Measurements from ENCODE around the gene ANTXR1.

Gene ANTXR1

DNA sequence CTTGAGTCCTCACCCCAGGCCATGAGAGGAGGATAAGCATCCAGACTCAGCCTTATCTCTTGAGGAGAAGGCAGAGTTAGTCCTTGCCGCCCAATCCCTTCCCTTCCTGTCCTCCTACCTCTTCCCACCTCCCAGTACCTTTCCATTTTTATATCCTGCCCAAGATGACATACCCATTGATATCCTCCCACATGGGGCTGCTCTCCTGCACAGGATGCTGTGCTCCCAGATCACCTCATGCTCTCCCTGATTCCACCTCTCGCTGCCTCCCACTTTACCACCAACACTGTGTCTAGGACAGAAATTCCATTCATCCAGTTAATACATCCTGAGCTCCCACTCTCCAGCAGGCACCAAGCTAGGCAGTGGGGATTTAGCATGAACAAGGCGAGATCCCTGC, 191.7 kb downstream of the ANTXR1 start:
- no peak overlapping the region for H3K4me3 Mint-ChIP-seq
- no peaks in the 10 kb centered on the region for H3K27me3 Mint-ChIP-seq
- H3K36me3 Mint-ChIP-seq (ENCODE audit: low read depth) = no peaks in the 10 kb centered on the region
- no peaks in the 10 kb centered on the region for H3K9me3 Mint-ChIP-seq
- H3K4me1 Mint-ChIP-seq (ENCODE audit: low read depth) = no peaks in the 10 kb centered on the region
- H3K27ac Mint-ChIP-seq = no peak overlapping the region

- no peaks in the 10 kb centered on the region for H3K36me3 Mint-ChIP-seq (ENCODE audit: low read depth)
Measured at GRCh38 chr2:69205076-69205475, 192.1 kb downstream of the ANTXR1 start.

DNA sequence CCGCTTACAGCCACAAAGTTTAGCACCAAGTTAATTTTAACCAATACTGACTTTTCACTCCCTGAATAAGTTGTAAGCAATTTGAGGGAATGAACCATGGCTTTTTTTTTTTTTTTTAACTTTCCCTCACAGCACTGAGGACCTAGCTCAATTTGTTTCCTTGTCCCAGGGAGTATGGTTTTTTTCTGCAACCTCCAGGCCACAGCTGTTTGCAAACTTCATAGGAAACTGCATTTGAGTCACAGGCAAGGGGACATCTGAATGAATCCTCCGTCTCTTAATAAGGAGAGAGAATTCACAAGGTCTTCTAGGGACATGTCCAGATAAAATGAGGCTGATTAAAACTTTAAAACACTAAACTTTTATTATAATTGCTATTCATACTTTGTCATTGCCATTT, 192.5 kb downstream of the ANTXR1 start:
- no peaks in the 10 kb centered on the region for H3K27me3 Mint-ChIP-seq
- H3K4me1 Mint-ChIP-seq (ENCODE audit: low read depth) = no peaks in the 10 kb centered on the region
- no peak overlapping the region for H3K4me3 Mint-ChIP-seq
- H3K36me3 Mint-ChIP-seq (ENCODE audit: low read depth) = no peaks in the 10 kb centered on the region
- H3K27ac Mint-ChIP-seq = no peak overlapping the region
- no peaks in the 10 kb centered on the region for H3K9me3 Mint-ChIP-seq

More at GRCh38 chr2:69205076-69205475, 192.1 kb downstream of the ANTXR1 start:
- no peaks in the 10 kb centered on the region for H3K4me1 Mint-ChIP-seq (ENCODE audit: low read depth)
- H3K27me3 Mint-ChIP-seq = no peaks in the 10 kb centered on the region
- H3K27ac Mint-ChIP-seq = no peak overlapping the region
- no peak overlapping the region for H3K4me3 Mint-ChIP-seq
- H3K9me3 Mint-ChIP-seq = no peaks in the 10 kb centered on the region

DNA sequence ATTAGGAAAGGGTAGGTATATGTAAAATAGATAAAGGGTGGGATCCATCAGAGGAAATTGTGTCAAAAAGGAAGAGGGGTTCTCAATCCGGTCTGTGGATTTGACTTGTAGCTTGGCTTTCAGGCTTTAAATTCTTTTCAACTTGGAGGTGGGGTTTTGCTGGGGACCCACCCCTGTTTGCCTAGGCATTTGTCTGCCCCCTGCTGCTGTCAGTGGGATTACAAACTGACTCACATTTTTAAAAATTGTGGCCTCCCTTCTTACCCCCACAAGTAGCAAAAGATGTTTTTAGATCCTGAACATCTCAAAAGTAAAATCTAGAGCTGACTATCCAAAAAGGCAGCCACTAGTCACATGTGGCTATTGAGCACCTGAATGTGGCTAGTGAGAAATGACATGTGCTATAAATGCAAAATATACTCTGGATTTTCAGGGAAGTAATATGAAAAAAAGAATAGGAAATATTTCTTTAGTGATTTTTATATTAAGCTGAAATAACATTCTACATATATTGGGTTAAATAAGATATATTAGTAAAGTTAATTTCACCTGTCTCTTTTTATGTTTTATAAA, 195.1 kb downstream of the ANTXR1 start:
- Mint-ChIP-seq H3K4me3 (no peak overlapping the region), H3K27me3 (no peaks in the 10 kb centered on the region)

GRCh38 chr2:69209482-69209881, 196.5 kb downstream of the ANTXR1 start:
- Mint-ChIP-seq H3K36me3 (ENCODE audit: low read depth) (no peaks in the 10 kb centered on the region), H3K4me3 (no peak overlapping the region), H3K27me3 (no peaks in the 10 kb centered on the region), H3K9me3 (no peaks in the 10 kb centered on the region), H3K4me1 (ENCODE audit: low read depth) (no peaks in the 10 kb centered on the region), H3K27ac (no peak overlapping the region)

More for the DNA sequence above, 195.1 kb downstream of the ANTXR1 start:
- no peaks in the 10 kb centered on the region for H3K4me1 Mint-ChIP-seq (ENCODE audit: low read depth)
- H3K9me3 Mint-ChIP-seq = no peaks in the 10 kb centered on the region
- no peaks in the 10 kb centered on the region for H3K36me3 Mint-ChIP-seq (ENCODE audit: low read depth)
- no peak overlapping the region for H3K27ac Mint-ChIP-seq

DNA sequence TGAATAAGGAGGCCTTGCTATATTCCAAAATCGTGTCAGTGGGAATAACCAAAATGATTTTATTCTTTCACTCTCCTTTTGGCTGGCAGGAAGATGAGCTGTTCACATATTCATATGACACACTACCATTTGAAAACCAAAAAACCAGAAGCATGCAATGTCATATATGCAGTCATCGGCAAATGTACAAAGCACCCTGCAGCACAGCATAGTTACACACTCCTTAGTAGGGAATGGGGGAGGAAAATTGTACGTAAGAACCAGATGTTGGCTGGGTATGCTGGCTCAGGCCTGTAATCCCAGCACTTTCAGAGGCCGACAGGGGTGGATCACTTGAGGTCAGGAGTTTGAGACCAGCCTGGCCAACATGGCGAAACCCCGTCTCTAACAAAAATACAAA, 197.4 kb downstream of the ANTXR1 start:
- Mint-ChIP-seq H3K27me3 (no peaks in the 10 kb centered on the region), H3K36me3 (ENCODE audit: low read depth) (no peaks in the 10 kb centered on the region), H3K27ac (no peak overlapping the region), H3K9me3 (no peaks in the 10 kb centered on the region), H3K4me1 (ENCODE audit: low read depth) (no peaks in the 10 kb centered on the region), H3K4me3 (no peak overlapping the region)

DNA sequence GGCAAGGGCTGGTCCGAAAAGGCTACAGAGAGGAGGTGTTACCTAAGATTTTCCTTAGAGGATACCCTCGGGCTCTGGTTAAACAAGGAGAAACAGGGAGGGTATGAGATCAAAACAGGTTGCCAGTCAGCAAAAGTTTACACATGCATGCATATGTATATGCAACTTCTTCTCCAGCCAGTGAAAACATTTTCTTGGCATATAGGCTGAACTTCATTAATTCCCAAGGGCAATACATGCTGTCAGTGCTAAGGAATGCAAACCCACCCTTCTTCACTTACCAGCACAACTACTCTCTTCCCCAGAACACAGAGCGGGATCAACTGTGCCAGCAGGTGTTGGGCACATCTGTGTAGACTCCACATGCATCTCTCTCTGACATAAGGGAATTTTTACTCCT, 198.1 kb downstream of the ANTXR1 start:
- Mint-ChIP-seq H3K27ac (no peak overlapping the region), H3K4me3 (no peak overlapping the region), H3K36me3 (ENCODE audit: low read depth) (no peaks in the 10 kb centered on the region), H3K27me3 (no peaks in the 10 kb centered on the region), H3K9me3 (no peaks in the 10 kb centered on the region), H3K4me1 (ENCODE audit: low read depth) (no peaks in the 10 kb centered on the region)

- Mint-ChIP-seq H3K27ac (no peak overlapping the region), H3K27me3 (peaks cover 2% of the 10 kb centered on the region), H3K4me3 (no peak overlapping the region), H3K36me3 (ENCODE audit: low read depth) (no peaks in the 10 kb centered on the region), H3K4me1 (ENCODE audit: low read depth) (no peaks in the 10 kb centered on the region), H3K9me3 (no peaks in the 10 kb centered on the region)
Measured at GRCh38 chr2:69211686-69212085, 198.7 kb downstream of the ANTXR1 start.

GRCh38 chr2:69212238-69213028, 199.5 kb downstream of the ANTXR1 start:
- no peaks in the 10 kb centered on the region for H3K9me3 Mint-ChIP-seq
- peaks cover 5% of the 10 kb centered on the region for H3K27me3 Mint-ChIP-seq
- no peaks in the 10 kb centered on the region for H3K36me3 Mint-ChIP-seq (ENCODE audit: low read depth)
- H3K27ac Mint-ChIP-seq = no peak overlapping the region
- no peak overlapping the region for H3K4me3 Mint-ChIP-seq
- no peaks in the 10 kb centered on the region for H3K4me1 Mint-ChIP-seq (ENCODE audit: low read depth)

DNA sequence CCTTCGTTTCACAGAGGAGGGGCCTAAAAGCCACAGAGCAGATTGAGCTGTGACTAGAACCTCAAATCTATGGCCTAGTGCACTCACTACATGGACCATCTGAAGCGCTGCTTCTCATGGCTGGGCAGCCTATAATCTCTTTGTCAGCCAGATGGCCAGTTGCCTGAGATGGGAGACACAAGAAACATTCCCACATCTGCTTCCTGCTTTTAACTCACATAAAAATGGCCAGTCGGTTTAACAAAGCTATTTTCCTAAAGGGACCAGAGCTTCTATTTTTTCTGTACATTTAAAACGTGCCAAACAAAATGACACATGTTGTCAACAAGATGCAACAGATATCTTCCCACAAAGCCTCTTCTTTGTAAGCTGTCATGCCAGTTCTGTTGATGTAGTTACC, 200.2 kb downstream of the ANTXR1 start:
- Mint-ChIP-seq H3K27me3 (peaks cover 5% of the 10 kb centered on the region), H3K36me3 (ENCODE audit: low read depth) (no peaks in the 10 kb centered on the region), H3K9me3 (no peaks in the 10 kb centered on the region), H3K27ac (no peak overlapping the region), H3K4me1 (ENCODE audit: low read depth) (no peaks in the 10 kb centered on the region), H3K4me3 (no peak overlapping the region)

DNA sequence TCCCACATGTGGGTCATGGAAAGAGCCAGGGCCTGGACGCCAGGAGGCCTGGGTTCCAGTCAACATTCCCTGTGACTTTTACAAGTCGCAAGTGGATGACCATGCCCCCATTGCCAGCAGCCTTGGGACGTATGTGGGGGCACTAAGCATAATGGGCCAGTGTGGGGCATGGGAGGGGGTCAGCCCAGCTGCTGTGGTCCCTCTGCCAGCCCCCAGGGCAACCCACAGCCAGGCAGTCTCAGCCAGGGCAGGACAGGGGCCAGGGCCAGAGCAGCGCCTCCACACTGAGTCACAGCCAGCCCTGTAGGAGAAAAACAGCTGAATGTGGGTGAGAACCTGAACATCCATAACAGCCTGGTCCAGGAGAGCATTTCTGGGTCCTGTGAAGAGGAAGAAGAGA, 200.8 kb downstream of the ANTXR1 start:
- no peaks in the 10 kb centered on the region for H3K36me3 Mint-ChIP-seq (ENCODE audit: low read depth)
- H3K4me3 Mint-ChIP-seq = no peak overlapping the region
- no peaks in the 10 kb centered on the region for H3K4me1 Mint-ChIP-seq (ENCODE audit: low read depth)
- no peaks in the 10 kb centered on the region for H3K9me3 Mint-ChIP-seq
- peaks cover 5% of the 10 kb centered on the region for H3K27me3 Mint-ChIP-seq
- no peak overlapping the region for H3K27ac Mint-ChIP-seq

DNA sequence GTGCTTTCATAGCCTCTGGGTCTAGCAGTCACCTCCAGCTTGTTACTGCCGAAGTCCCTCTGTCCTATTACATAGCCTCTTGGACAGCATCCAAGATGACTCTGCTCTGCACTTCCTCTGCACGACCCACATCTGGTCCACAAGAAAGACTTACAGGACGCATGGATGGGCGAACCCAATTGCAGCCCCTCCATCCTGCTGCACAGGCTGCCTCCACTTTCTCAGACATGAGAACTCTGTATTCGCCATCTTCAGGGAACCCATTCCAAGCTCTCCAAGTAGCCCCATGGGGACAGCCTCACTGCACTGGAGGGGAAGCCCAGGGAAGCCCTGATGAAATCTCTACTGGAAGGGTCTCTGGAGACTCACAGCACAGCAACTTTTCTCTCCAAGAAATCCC, 201.9 kb downstream of the ANTXR1 start:
- no peak overlapping the region for H3K27ac Mint-ChIP-seq
- H3K9me3 Mint-ChIP-seq = no peaks in the 10 kb centered on the region
- peaks cover 5% of the 10 kb centered on the region for H3K27me3 Mint-ChIP-seq
- no peak overlapping the region for H3K4me3 Mint-ChIP-seq
- H3K4me1 Mint-ChIP-seq (ENCODE audit: low read depth) = no peaks in the 10 kb centered on the region
- H3K36me3 Mint-ChIP-seq (ENCODE audit: low read depth) = no peaks in the 10 kb centered on the region

- Mint-ChIP-seq H3K27me3 (peaks cover 10% of the 10 kb centered on the region), H3K4me3 (no peak overlapping the region), H3K9me3 (no peaks in the 10 kb centered on the region), H3K36me3 (ENCODE audit: low read depth) (no peaks in the 10 kb centered on the region), H3K4me1 (ENCODE audit: low read depth) (no peaks in the 10 kb centered on the region), H3K27ac (no peak overlapping the region)
Measured at GRCh38 chr2:69216535-69217332, 203.8 kb downstream of the ANTXR1 start.

DNA sequence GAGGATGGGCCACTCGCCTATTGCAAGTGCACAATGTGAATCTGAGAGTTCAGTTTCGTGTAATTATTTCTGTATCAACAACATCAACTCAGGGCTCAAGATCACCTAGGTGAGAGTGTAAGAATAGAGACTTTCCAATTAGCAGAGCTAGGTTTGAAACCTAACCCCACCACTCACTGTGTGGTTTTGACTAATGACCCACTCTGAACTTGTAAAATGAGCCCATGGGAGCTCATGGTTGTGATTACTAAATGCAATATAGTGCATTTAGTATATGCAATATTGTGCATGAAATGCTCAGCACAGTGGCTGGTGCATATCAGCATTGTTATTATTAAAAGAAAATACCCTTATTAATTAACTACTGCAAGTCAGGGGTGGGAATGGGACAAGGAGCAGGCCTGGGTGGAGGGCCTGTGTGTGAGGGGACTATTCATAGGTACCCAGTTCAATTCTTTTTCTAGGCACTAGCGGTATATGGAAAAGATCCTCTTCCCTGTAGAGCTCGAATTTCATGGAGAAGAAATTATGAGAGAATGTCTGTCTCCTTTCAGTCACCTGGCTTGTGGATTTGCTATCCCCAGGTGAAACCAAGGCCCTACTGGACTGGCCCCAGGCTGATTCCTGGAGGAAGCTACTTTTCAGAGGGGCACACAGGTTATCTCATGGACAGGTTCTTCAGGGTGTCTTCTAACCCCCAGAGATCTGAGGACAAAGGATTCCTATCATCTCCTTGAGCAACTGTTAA, 204.5 kb downstream of the ANTXR1 start:
- Mint-ChIP-seq H3K4me3 (no peak overlapping the region), H3K9me3 (no peaks in the 10 kb centered on the region), H3K36me3 (ENCODE audit: low read depth) (no peaks in the 10 kb centered on the region), H3K4me1 (ENCODE audit: low read depth) (no peaks in the 10 kb centered on the region), H3K27ac (no peak overlapping the region), H3K27me3 (peaks cover 10% of the 10 kb centered on the region)

- no peaks in the 10 kb centered on the region for H3K36me3 Mint-ChIP-seq (ENCODE audit: low read depth)
- H3K27me3 Mint-ChIP-seq = peaks cover 15% of the 10 kb centered on the region
- no peak overlapping the region for H3K27ac Mint-ChIP-seq
- no peak overlapping the region for H3K4me3 Mint-ChIP-seq
- H3K9me3 Mint-ChIP-seq = no peaks in the 10 kb centered on the region
- no peaks in the 10 kb centered on the region for H3K4me1 Mint-ChIP-seq (ENCODE audit: low read depth)
Measured at GRCh38 chr2:69221512-69221911, 208.5 kb downstream of the ANTXR1 start.
